ENCODE results near the gene TXNRD1.

Gene TXNRD1

GRCh38 chr12:104312202-104312601 lies 96.6 kb downstream of the TXNRD1 start:
- Histone ChIP-seq H3K9ac (ENCODE audit: low read depth in 1 of 2, low read length in 2 of 2) (no peak overlapping the region), H3K36me3 (ENCODE audit: control insufficient read depth in 2 of 2, insufficient read depth in 2 of 2, low read length in 2 of 2) (peaks cover 31 to 36% of the 10 kb centered on the region in 2 donors), H3K4me3 (ENCODE audit: low read length in 2 of 2) (no peak overlapping the region), H3K4me1 (ENCODE audit: control insufficient read depth in 2 of 2, insufficient read depth in 2 of 2, low read length in 2 of 2) (no peaks in the 10 kb centered on the region), H3K27me3 (ENCODE audit: control insufficient read depth in 2 of 2, insufficient read depth in 2 of 2, low read length in 2 of 2) (no peaks in the 10 kb centered on the region), H3K9me3 (ENCODE audit: control insufficient read depth in 2 of 2, low read length in 2 of 2) (no peaks in the 10 kb centered on the region), H3K27ac (ENCODE audit: low read depth in 2 of 2, low read length in 2 of 2) (no peak overlapping the region)

DNA sequence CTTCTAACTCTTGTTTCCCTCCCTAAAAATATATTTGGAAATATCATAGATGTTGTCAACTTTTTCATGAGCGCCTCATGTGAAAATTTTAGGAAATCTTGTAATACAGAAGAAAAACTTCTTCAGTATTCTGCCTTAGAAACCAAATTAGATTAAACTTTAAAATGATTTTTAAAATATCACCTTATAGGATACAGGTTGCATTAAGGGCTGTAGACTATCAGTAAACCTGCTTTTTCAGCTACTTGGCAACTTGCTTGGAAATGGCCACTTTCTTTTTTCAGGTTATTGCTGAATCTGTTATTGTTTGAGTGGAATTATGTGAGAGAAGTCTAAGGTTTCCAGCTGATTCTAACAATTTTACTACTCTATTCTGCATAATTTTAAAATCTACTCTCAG lies 97.1 kb downstream of the TXNRD1 start:
- no peak overlapping the region for H3K27ac ChIP-seq (ENCODE audit: low read depth in 2 of 2, low read length in 2 of 2)
- H3K36me3 ChIP-seq (ENCODE audit: control insufficient read depth in 2 of 2, insufficient read depth in 2 of 2, low read length in 2 of 2), result peaks cover 34 to 39% of the 10 kb centered on the region in 2 donors
- H3K4me3 ChIP-seq (ENCODE audit: low read length in 2 of 2), result no peak overlapping the region
- H3K9ac ChIP-seq (ENCODE audit: low read depth in 1 of 2, low read length in 2 of 2), result no peak overlapping the region
- H3K4me1 ChIP-seq (ENCODE audit: control insufficient read depth in 2 of 2, insufficient read depth in 2 of 2, low read length in 2 of 2), result no peaks in the 10 kb centered on the region
- no peaks in the 10 kb centered on the region for H3K27me3 ChIP-seq (ENCODE audit: control insufficient read depth in 2 of 2, insufficient read depth in 2 of 2, low read length in 2 of 2)
- no peaks in the 10 kb centered on the region for H3K9me3 ChIP-seq (ENCODE audit: control insufficient read depth in 2 of 2, low read length in 2 of 2)

- Histone ChIP-seq H3K4me3 (ENCODE audit: low read length in 2 of 2) (no peak overlapping the region), H3K9ac (ENCODE audit: low read depth in 1 of 2, low read length in 2 of 2) (no peak overlapping the region), H3K9me3 (ENCODE audit: control insufficient read depth in 2 of 2, low read length in 2 of 2) (no peaks in the 10 kb centered on the region), H3K27me3 (ENCODE audit: control insufficient read depth in 2 of 2, insufficient read depth in 2 of 2, low read length in 2 of 2) (no peaks in the 10 kb centered on the region), H3K27ac (ENCODE audit: low read depth in 2 of 2, low read length in 2 of 2) (no peak overlapping the region), H3K4me1 (ENCODE audit: control insufficient read depth in 2 of 2, insufficient read depth in 2 of 2, low read length in 2 of 2) (no peaks in the 10 kb centered on the region), H3K36me3 (ENCODE audit: control insufficient read depth in 2 of 2, insufficient read depth in 2 of 2, low read length in 2 of 2) (peaks cover 37 to 46% of the 10 kb centered on the region in 2 donors)
These were observed 98.1 kb downstream of the TXNRD1 start for GRCh38 chr12:104313568-104314241.

DNA sequence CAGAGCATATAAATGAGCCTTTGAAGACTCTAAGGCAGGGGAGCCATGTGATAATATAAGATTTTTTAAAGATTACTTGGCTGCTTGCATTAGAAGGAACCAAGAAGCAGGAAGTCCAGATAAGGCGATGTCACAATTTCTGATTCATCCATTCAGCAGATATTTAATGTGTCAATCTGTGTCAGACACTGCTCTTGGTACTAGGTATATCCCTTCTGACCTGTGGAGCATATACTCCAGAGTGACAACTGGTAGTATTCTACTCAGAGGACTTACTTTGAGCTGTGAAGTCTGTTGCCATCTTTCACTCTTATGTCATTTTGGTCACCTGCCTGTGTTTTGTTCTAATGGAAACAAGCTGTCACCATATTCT lies 98.6 kb downstream of the TXNRD1 start:
- peaks cover 41 to 47% of the 10 kb centered on the region in 2 donors for H3K36me3 ChIP-seq (ENCODE audit: control insufficient read depth in 2 of 2, insufficient read depth in 2 of 2, low read length in 2 of 2)
- no peak overlapping the region for H3K9ac ChIP-seq (ENCODE audit: low read depth in 1 of 2, low read length in 2 of 2)
- no peaks in the 10 kb centered on the region for H3K9me3 ChIP-seq (ENCODE audit: control insufficient read depth in 2 of 2, low read length in 2 of 2)
- H3K4me3 ChIP-seq (ENCODE audit: low read length in 2 of 2), result no peak overlapping the region
- H3K4me1 ChIP-seq (ENCODE audit: control insufficient read depth in 2 of 2, insufficient read depth in 2 of 2, low read length in 2 of 2), result no peaks in the 10 kb centered on the region
- no peak overlapping the region for H3K27ac ChIP-seq (ENCODE audit: low read depth in 2 of 2, low read length in 2 of 2)
- no peaks in the 10 kb centered on the region for H3K27me3 ChIP-seq (ENCODE audit: control insufficient read depth in 2 of 2, insufficient read depth in 2 of 2, low read length in 2 of 2)

DNA sequence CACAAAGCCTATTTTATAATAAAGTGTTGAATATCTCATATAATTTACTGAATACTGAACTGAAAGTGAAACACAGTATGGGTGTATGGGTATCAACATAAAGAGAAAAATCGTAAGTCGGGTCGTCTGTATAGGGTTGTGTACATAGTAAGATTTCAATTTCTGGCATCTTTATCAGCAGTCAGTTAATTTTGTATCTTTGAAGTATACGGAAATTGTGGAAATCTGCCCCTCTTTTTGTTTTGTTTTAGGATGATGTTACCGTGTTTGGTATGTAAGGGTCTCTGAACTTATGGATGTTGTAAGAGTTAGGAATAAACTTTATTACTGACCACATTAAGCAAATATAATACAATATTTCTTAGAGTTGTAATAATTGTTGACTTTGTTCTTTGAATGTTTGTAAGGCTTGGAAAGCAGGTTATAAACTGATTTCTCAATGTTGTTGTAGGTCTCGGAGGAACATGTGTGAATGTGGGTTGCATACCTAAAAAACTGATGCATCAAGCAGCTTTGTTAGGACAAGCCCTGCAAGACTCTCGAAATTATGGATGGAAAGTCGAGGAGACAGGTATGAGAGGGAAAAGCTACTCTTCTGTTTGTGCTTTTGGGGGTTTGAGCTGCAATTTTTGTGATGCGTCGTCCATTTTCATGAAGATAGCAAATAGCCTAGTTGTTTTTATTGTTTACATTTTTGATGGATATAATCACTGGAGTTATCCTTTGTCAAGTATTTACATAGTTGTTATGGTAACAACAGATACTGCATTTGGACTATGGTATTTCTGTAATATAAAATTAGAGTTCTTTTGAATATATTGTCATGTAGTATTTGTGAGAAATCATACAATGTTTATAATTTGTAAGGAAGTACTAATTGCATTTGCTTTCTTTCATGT lies 100.0 kb downstream of the TXNRD1 start:
- Histone ChIP-seq H3K36me3 (ENCODE audit: control insufficient read depth in 2 of 2, insufficient read depth in 2 of 2, low read length in 2 of 2) (peaks cover 52 to 58% of the 10 kb centered on the region in 2 donors), H3K9ac (ENCODE audit: low read depth in 1 of 2, low read length in 2 of 2) (no peak overlapping the region), H3K4me3 (ENCODE audit: low read length in 2 of 2) (no peak overlapping the region), H3K4me1 (ENCODE audit: control insufficient read depth in 2 of 2, insufficient read depth in 2 of 2, low read length in 2 of 2) (no peaks in the 10 kb centered on the region), H3K9me3 (ENCODE audit: control insufficient read depth in 2 of 2, low read length in 2 of 2) (no peaks in the 10 kb centered on the region), H3K27me3 (ENCODE audit: control insufficient read depth in 2 of 2, insufficient read depth in 2 of 2, low read length in 2 of 2) (no peaks in the 10 kb centered on the region), H3K27ac (ENCODE audit: low read depth in 2 of 2, low read length in 2 of 2) (no peak overlapping the region)

- H3K36me3 ChIP-seq (ENCODE audit: control insufficient read depth in 2 of 2, insufficient read depth in 2 of 2, low read length in 2 of 2), result peaks cover 61 to 66% of the 10 kb centered on the region in 2 donors
- no peak overlapping the region for H3K4me3 ChIP-seq (ENCODE audit: low read length in 2 of 2)
- H3K9me3 ChIP-seq (ENCODE audit: control insufficient read depth in 2 of 2, low read length in 2 of 2), result no peaks in the 10 kb centered on the region
- no peak overlapping the region for H3K9ac ChIP-seq (ENCODE audit: low read depth in 1 of 2, low read length in 2 of 2)
- H3K27ac ChIP-seq (ENCODE audit: low read depth in 2 of 2, low read length in 2 of 2), result no peak overlapping the region
- H3K27me3 ChIP-seq (ENCODE audit: control insufficient read depth in 2 of 2, insufficient read depth in 2 of 2, low read length in 2 of 2), result no peaks in the 10 kb centered on the region
- H3K4me1 ChIP-seq (ENCODE audit: control insufficient read depth in 2 of 2, insufficient read depth in 2 of 2, low read length in 2 of 2), result no peaks in the 10 kb centered on the region
These were observed 101.4 kb downstream of the TXNRD1 start for GRCh38 chr12:104316936-104317335.

DNA sequence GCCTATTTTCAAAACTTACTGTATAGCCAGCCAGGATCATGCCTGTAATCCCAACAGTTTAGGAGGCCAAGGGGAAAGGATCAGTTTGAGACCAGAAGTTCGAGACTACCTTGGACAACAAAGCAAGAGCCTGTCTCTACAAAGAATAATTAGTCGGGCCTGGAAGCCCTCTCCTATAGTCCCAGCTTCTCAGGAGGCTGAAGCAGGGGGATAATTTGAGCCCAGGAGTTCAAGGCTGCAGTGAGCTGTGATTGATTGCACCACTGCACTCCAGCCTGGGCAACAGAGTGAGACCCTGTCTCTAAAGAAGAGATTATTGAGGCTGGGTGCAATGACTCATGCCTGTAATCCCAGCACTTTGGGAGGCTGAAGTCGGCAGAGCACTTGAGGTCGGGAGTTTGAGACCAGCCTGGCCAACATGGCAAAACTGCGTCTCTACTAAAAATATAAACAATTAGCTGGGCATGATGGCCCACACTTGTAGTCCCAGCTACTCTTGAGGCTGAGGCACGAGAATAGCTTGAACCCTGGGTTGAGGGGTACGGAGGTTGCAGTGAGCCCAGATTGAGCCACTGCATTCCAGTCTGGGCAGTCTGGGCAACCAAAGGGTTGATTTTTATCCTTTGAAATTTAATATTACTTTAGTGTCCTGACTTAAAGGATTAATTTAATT lies 102.1 kb downstream of the TXNRD1 start:
- Histone ChIP-seq H3K9ac (ENCODE audit: low read depth in 1 of 2, low read length in 2 of 2) (no peak overlapping the region), H3K36me3 (ENCODE audit: control insufficient read depth in 2 of 2, insufficient read depth in 2 of 2, low read length in 2 of 2) (peaks cover 57 to 62% of the 10 kb centered on the region in 2 donors), H3K4me1 (ENCODE audit: control insufficient read depth in 2 of 2, insufficient read depth in 2 of 2, low read length in 2 of 2) (no peaks in the 10 kb centered on the region), H3K27ac (ENCODE audit: low read depth in 2 of 2, low read length in 2 of 2) (no peak overlapping the region), H3K4me3 (ENCODE audit: low read length in 2 of 2) (no peak overlapping the region), H3K27me3 (ENCODE audit: control insufficient read depth in 2 of 2, insufficient read depth in 2 of 2, low read length in 2 of 2) (no peaks in the 10 kb centered on the region), H3K9me3 (ENCODE audit: control insufficient read depth in 2 of 2, low read length in 2 of 2) (no peaks in the 10 kb centered on the region)

DNA sequence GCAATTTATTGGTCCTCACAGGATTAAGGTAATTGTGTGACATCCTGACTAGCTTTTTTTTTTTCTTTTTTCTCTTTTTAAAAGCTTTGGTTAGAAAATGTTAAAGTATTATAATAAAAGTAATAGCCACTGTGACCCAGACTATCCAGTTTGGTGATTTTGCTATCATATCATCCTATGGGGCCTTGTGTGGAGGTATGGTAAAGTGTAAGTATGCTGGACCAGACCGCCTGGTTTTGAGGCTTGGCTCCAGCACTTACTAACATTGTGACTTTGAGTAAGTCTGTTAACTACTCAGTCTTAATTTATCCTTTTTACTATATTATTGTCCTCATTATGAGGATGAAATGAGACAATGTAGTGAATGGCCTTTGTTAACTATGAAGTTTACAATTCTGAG lies 103.4 kb downstream of the TXNRD1 start:
- Histone ChIP-seq H3K27ac (ENCODE audit: low read depth in 2 of 2, low read length in 2 of 2) (no peak overlapping the region), H3K9ac (ENCODE audit: low read depth in 1 of 2, low read length in 2 of 2) (no peak overlapping the region), H3K36me3 (ENCODE audit: control insufficient read depth in 2 of 2, insufficient read depth in 2 of 2, low read length in 2 of 2) (peaks cover 52% of the 10 kb centered on the region in 2 donors), H3K27me3 (ENCODE audit: control insufficient read depth in 2 of 2, insufficient read depth in 2 of 2, low read length in 2 of 2) (no peaks in the 10 kb centered on the region), H3K4me3 (ENCODE audit: low read length in 2 of 2) (no peak overlapping the region), H3K4me1 (ENCODE audit: control insufficient read depth in 2 of 2, insufficient read depth in 2 of 2, low read length in 2 of 2) (no peaks in the 10 kb centered on the region), H3K9me3 (ENCODE audit: control insufficient read depth in 2 of 2, low read length in 2 of 2) (no peaks in the 10 kb centered on the region)

DNA sequence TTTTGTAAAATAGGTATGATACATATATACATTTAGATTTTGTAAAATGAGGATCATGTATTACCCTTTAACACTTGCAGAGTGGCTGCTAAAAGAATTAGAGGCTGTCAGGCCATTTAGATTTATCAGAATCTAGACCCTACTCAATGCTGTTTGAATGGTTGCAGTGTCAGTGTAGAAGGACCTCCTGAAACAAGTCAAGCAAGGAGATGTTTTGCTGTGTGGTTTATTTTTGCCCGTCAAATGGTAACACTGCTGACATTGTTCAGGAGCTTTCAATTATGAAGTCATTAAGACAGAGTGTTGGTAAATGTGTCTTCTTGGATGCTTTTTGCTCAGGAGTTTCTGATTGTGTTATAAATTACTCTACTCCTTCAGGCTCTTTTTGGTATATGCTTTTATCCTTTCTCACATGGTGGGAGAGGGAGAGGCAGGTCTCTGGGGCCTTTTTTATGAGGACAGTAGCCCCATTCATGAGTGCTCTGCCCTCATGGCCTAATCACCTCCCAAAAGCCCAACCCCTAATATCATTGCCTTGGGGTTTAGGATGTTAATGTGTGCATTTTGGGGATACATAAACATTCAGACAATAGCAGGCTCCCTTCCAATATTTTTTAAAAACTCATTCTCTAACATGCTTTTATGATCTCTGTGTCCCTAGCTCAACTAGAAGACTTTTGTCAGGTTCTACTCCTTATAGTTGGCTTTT lies 104.5 kb downstream of the TXNRD1 start:
- H3K9ac ChIP-seq (ENCODE audit: low read depth in 1 of 2, low read length in 2 of 2), result no peak overlapping the region
- no peak overlapping the region for H3K4me3 ChIP-seq (ENCODE audit: low read length in 2 of 2)
- H3K36me3 ChIP-seq (ENCODE audit: control insufficient read depth in 2 of 2, insufficient read depth in 2 of 2, low read length in 2 of 2), result peaks cover 47 to 51% of the 10 kb centered on the region in 2 donors
- no peak overlapping the region for H3K27ac ChIP-seq (ENCODE audit: low read depth in 2 of 2, low read length in 2 of 2)
- H3K27me3 ChIP-seq (ENCODE audit: control insufficient read depth in 2 of 2, insufficient read depth in 2 of 2, low read length in 2 of 2), result no peaks in the 10 kb centered on the region
- no peaks in the 10 kb centered on the region for H3K9me3 ChIP-seq (ENCODE audit: control insufficient read depth in 2 of 2, low read length in 2 of 2)
- no peaks in the 10 kb centered on the region for H3K4me1 ChIP-seq (ENCODE audit: control insufficient read depth in 2 of 2, insufficient read depth in 2 of 2, low read length in 2 of 2)

Measured in mucosa of rectum (tissue), 2 donors.